Measurements from ENCODE around the gene DACH1. TPM values are rescaled to one million over a fixed set of nuclear protein-coding genes. Genes with fewer than 3 reads are reported as not detected.
"Not testable (repeated sequence)": the region's sequence is repeated elsewhere in the genome, so short reads cannot be mapped to it uniquely, and the experiment has no call there.

Gene DACH1
- total RNA-seq, 1 donor from 2014 or later: not detected

- intact Hi-C loops (cut with micrococcal nuclease): no loop called here
Measured at GRCh38 chr13:71785361-71785760, 81.6 kb downstream of the DACH1 start.

GRCh38 chr13:71780546-71780945, 86.5 kb downstream of the DACH1 start:
- intact Hi-C loops (cut with micrococcal nuclease): no loop called here

GRCh38 chr13:71778998-71779397, 88.0 kb downstream of the DACH1 start:
- intact Hi-C loops (cut with micrococcal nuclease): not testable (repeated sequence)

GRCh38 chr13:71775966-71776365, 91.0 kb downstream of the DACH1 start:
- intact Hi-C loops (cut with micrococcal nuclease): no loop called here

- intact Hi-C loops (cut with micrococcal nuclease): no loop called here
Measured at GRCh38 chr13:71774863-71775262, 92.1 kb downstream of the DACH1 start.

GRCh38 chr13:71773531-71773930, 93.5 kb downstream of the DACH1 start:
- intact Hi-C loops (cut with micrococcal nuclease): no loop called here

- intact Hi-C loops (cut with micrococcal nuclease): no loop called here
Measured at GRCh38 chr13:71772361-71772760, 94.6 kb downstream of the DACH1 start.

GRCh38 chr13:71771144-71771543, 95.9 kb downstream of the DACH1 start:
- intact Hi-C loops (cut with micrococcal nuclease): no loop called here

- intact Hi-C loops (cut with micrococcal nuclease): no loop called here
Measured at GRCh38 chr13:71770710-71771109, 96.3 kb downstream of the DACH1 start.

- intact Hi-C loops (cut with micrococcal nuclease): no loop called here
Measured at GRCh38 chr13:71768881-71769280, 98.1 kb downstream of the DACH1 start.

GRCh38 chr13:71759651-71760511, 107.1 kb downstream of the DACH1 start:
- intact Hi-C loops (cut with micrococcal nuclease): no loop called here

GRCh38 chr13:71758828-71759227, 108.2 kb downstream of the DACH1 start:
- intact Hi-C loops (cut with micrococcal nuclease): no loop called here

- intact Hi-C loops (cut with micrococcal nuclease): no loop called here
Measured at GRCh38 chr13:71754407-71754974, 112.5 kb downstream of the DACH1 start.

GRCh38 chr13:71752775-71753513, 114.1 kb downstream of the DACH1 start:
- intact Hi-C loops (cut with micrococcal nuclease): no loop called here

GRCh38 chr13:71751073-71751472, 115.9 kb downstream of the DACH1 start:
- intact Hi-C loops (cut with micrococcal nuclease): no loop called here

GRCh38 chr13:71730267-71730666, 136.7 kb downstream of the DACH1 start:
- intact Hi-C loops (cut with micrococcal nuclease): no loop called here

- intact Hi-C loops (cut with micrococcal nuclease): no loop called here
Measured at GRCh38 chr13:71729441-71729840, 137.6 kb downstream of the DACH1 start.

- intact Hi-C loops (cut with micrococcal nuclease): no loop called here
Measured at GRCh38 chr13:71727662-71728061, 139.3 kb downstream of the DACH1 start.

GRCh38 chr13:71727042-71727441, 140.0 kb downstream of the DACH1 start:
- intact Hi-C loops (cut with micrococcal nuclease): no loop called here

GRCh38 chr13:71722206-71722605, 144.8 kb downstream of the DACH1 start:
- intact Hi-C loops (cut with micrococcal nuclease): no loop called here

- intact Hi-C loops (cut with micrococcal nuclease): no loop called here
Measured at GRCh38 chr13:71721104-71721503, 145.9 kb downstream of the DACH1 start.

GRCh38 chr13:71718931-71719330, 148.1 kb downstream of the DACH1 start:
- intact Hi-C loops (cut with micrococcal nuclease): no loop called here

Measured in T-helper 2 cell treated with Interferon-gamma antibody and Interleukin-4, amounts not matched to agents 100 ng/mL and 5 ng/mL, for 36 hours (primary cell).